Measurements from ENCODE around the gene TOLLIP.
"Not testable (repeated sequence)": the region's sequence is repeated elsewhere in the genome, so short reads cannot be mapped to it uniquely, and the experiment has no call there.

The TOLLIP gene

DNA sequence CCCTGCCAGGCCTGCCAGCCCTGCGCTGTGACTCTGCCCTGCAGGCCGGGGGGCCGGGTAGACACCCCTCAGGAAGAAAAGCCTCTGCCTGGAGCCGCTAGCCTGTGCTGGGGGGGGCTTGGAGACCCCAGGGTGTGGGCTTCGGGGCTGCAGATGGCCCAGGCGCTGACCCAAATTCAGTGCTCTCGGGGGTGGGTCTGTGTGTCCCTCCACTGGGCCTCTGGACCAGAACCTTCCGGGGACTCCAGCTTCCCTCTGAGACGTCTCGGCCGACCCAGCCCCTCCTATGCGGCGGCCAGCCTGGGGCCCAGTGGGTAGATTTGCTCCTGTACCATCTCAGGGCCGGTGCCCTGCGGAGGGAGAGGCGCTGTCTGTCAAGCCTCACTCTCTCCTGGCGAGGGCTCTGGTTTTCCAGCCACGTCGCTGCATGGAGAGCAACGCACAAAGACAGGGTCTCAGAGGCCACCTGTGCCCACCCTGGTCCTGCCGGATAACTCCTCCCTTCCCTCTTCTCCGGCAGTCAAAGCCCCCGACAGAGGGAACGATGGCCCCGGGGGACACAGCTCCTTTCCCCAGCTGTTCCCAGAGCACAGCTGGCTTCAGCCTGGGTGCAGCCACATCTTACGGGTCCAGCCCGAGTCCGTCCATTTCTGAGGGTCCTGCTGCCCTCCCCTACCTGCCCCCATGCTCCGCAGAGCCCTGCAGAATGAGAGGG, 40.1 kb upstream of the TOLLIP start:
- Histone ChIP-seq H3K14ac (ENCODE audit: low read length) (peak overlapping the region; percentile 75), H4K91ac (ENCODE audit: low read depth, low read length, poor library complexity) (peak overlapping the region; percentile 72), H3K27me3 (ENCODE audit: control insufficient read depth in 3 of 3, insufficient read depth in 3 of 3, low read depth in 1 of 3, low read length in 3 of 3) (peaks cover 0 to 27% (median 0%) of the 10 kb centered on the region in 3 experiments), H3K18ac (ENCODE audit: low read length) (peak overlapping the region; percentile 93), H2BK15ac (ENCODE audit: low read length) (peak overlapping the region; percentile 100), H3K4me1 (ENCODE audit: control insufficient read depth in 2 of 2, insufficient read depth in 1 of 2, low read depth in 1 of 2, low read length in 2 of 2) (peaks cover 23 to 24% of the 10 kb centered on the region in 2 donors), H3K9me3 (replicated peaks in 1 of 2; ENCODE audit: control insufficient read depth in 2 of 2, insufficient read depth in 1 of 2, low read depth in 1 of 2, low read length in 2 of 2) (no peaks in the 10 kb centered on the region), H3K27ac (replicated peaks; ENCODE audit: low read length) (no peak overlapping the region), H3K9ac (ENCODE audit: low read depth, low read length, poor library complexity) (no peak overlapping the region), H2BK120ac (ENCODE audit: low read depth, low read length) (peak overlapping the region; percentile 98), H3K79me1 (ENCODE audit: low read depth, low read length) (no peaks in the 10 kb centered on the region), H4K8ac (ENCODE audit: low read depth, low read length) (no peak overlapping the region), H2AK5ac (ENCODE audit: low read depth, low read length) (peak overlapping the region; percentile 98), H3K4ac (ENCODE audit: low read length) (no peak overlapping the region), H3K4me3 (ENCODE audit: low read length in 2 of 2) (no peak overlapping the region), H2BK5ac (ENCODE audit: low read length) (peak overlapping the region; percentile 71), H2AFZ (ENCODE audit: low read length) (peak overlapping the region; percentile 78), H2BK12ac (ENCODE audit: low read length) (peak overlapping the region; percentile 99), H3K4me2 (ENCODE audit: insufficient read depth, low read length, poor library complexity, severe bottlenecking) (no peak overlapping the region), H3K36me3 (replicated peaks in 1 of 2; ENCODE audit: control insufficient read depth in 2 of 2, insufficient read depth in 2 of 2, low read length in 2 of 2) (no peaks in the 10 kb centered on the region), H3K23ac (ENCODE audit: low read depth, low read length, poor library complexity) (no peak overlapping the region)
- no peak for DNase-seq (ENCODE audit: low spot score)
- no CpG with 5 or more reads among the region's 29 CpGs for WGBS, 2 donors (ENCODE audit: extremely low coverage in 2 of 2, insufficient read length in 2 of 2, insufficient replicate concordance in 1 of 2)

GRCh38 chr11:1348796-1349326, 39.4 kb upstream of the TOLLIP start:
- WGBS, 2 donors (ENCODE audit: extremely low coverage in 2 of 2, insufficient read length in 2 of 2, insufficient replicate concordance in 1 of 2): no CpG with 5 or more reads among the region's 25 CpGs
- no peak overlapping the region for H3K9ac ChIP-seq (ENCODE audit: low read depth, low read length, poor library complexity)
- H2BK120ac ChIP-seq (ENCODE audit: low read depth, low read length): peak overlapping the region; percentile 98
- peak overlapping the region; percentile 4 for H3K27ac ChIP-seq (replicated peaks; ENCODE audit: low read length)
- H2AK5ac ChIP-seq (ENCODE audit: low read depth, low read length): peak overlapping the region; percentile 98
- no peak overlapping the region for H3K4me2 ChIP-seq (ENCODE audit: insufficient read depth, low read length, poor library complexity, severe bottlenecking)
- H3K79me1 ChIP-seq (ENCODE audit: low read depth, low read length): no peaks in the 10 kb centered on the region
- H2BK5ac ChIP-seq (ENCODE audit: low read length): peak overlapping the region; percentile 71
- DNase-seq (ENCODE audit: low spot score): no peak
- peak overlapping the region; percentile 93 for H3K18ac ChIP-seq (ENCODE audit: low read length)
- no peak overlapping the region for H3K23ac ChIP-seq (ENCODE audit: low read depth, low read length, poor library complexity)
- H3K14ac ChIP-seq (ENCODE audit: low read length): peak overlapping the region; percentile 75
- H2AFZ ChIP-seq (ENCODE audit: low read length): peak overlapping the region; percentile 78
- H3K36me3 ChIP-seq (replicated peaks in 1 of 2; ENCODE audit: control insufficient read depth in 2 of 2, insufficient read depth in 2 of 2, low read length in 2 of 2): no peaks in the 10 kb centered on the region
- H4K91ac ChIP-seq (ENCODE audit: low read depth, low read length, poor library complexity): no peak overlapping the region
- H3K27me3 ChIP-seq (ENCODE audit: control insufficient read depth in 3 of 3, insufficient read depth in 3 of 3, low read depth in 1 of 3, low read length in 3 of 3): peaks cover 0 to 22% (median 0%) of the 10 kb centered on the region in 3 experiments
- H4K8ac ChIP-seq (ENCODE audit: low read depth, low read length): no peak overlapping the region
- peaks cover 23 to 24% of the 10 kb centered on the region in 2 donors for H3K4me1 ChIP-seq (ENCODE audit: control insufficient read depth in 2 of 2, insufficient read depth in 1 of 2, low read depth in 1 of 2, low read length in 2 of 2)
- H2BK12ac ChIP-seq (ENCODE audit: low read length): peak overlapping the region; percentile 75
- no peaks in the 10 kb centered on the region for H3K9me3 ChIP-seq (replicated peaks in 1 of 2; ENCODE audit: control insufficient read depth in 2 of 2, insufficient read depth in 1 of 2, low read depth in 1 of 2, low read length in 2 of 2)
- H2BK15ac ChIP-seq (ENCODE audit: low read length): peak overlapping the region; percentile 100
- no peak overlapping the region for H3K4me3 ChIP-seq (ENCODE audit: low read length in 2 of 2)
- H3K4ac ChIP-seq (ENCODE audit: low read length): no peak overlapping the region

DNA sequence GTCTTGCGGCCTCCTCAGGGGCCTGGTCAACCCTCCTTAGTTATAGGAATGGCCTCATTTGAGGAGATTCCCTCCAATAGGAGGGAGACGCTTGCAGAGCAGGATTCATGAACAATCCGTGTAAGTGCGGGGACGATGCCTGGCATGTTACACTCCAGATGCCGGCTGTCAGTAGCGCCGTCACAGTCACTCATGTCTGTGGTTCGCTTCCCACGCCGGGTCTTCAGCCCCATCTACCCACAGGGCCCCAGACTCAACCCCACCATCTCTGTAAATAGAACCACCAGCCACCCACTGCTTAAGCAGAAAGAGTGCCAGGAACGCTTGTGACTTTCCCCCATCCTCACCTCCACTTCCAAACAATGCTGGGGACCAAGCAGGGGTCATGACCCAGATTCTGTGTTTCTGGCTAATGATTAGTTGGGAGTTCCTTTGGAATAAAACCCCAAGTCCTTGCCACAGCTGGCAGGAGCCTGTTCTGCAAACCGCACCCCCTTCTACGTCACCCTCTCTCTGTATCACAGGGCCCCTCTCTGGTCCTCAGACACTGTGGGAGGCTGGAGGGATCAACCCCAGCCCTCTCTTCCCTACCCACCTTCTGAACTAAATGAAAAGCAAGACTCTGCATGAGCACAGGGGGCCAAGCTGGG, 38.8 kb upstream of the TOLLIP start:
- DNase-seq (ENCODE audit: low spot score): no peak
- no CpG with 5 or more reads among the region's 14 CpGs for WGBS, 2 donors (ENCODE audit: extremely low coverage in 2 of 2, insufficient read length in 2 of 2, insufficient replicate concordance in 1 of 2)
- Histone ChIP-seq H3K36me3 (replicated peaks in 1 of 2; ENCODE audit: control insufficient read depth in 2 of 2, insufficient read depth in 2 of 2, low read length in 2 of 2) (no peaks in the 10 kb centered on the region), H2BK15ac (ENCODE audit: low read length) (peak overlapping the region; percentile 38), H3K27me3 (ENCODE audit: control insufficient read depth in 3 of 3, insufficient read depth in 3 of 3, low read depth in 1 of 3, low read length in 3 of 3) (peaks cover 0 to 20% (median 0%) of the 10 kb centered on the region in 3 experiments), H2BK5ac (ENCODE audit: low read length) (peak overlapping the region; percentile 71), H3K27ac (replicated peaks; ENCODE audit: low read length) (no peak overlapping the region), H3K4me1 (ENCODE audit: control insufficient read depth in 2 of 2, insufficient read depth in 1 of 2, low read depth in 1 of 2, low read length in 2 of 2) (peaks cover 23 to 24% of the 10 kb centered on the region in 2 donors), H2AK5ac (ENCODE audit: low read depth, low read length) (peak overlapping the region; percentile 98), H3K4me3 (ENCODE audit: low read length in 2 of 2) (no peak overlapping the region), H3K4ac (ENCODE audit: low read length) (no peak overlapping the region), H4K8ac (ENCODE audit: low read depth, low read length) (no peak overlapping the region), H4K91ac (ENCODE audit: low read depth, low read length, poor library complexity) (no peak overlapping the region), H3K9me3 (replicated peaks in 1 of 2; ENCODE audit: control insufficient read depth in 2 of 2, insufficient read depth in 1 of 2, low read depth in 1 of 2, low read length in 2 of 2) (no peaks in the 10 kb centered on the region), H3K14ac (ENCODE audit: low read length) (no peak overlapping the region), H3K4me2 (ENCODE audit: insufficient read depth, low read length, poor library complexity, severe bottlenecking) (no peak overlapping the region), H3K18ac (ENCODE audit: low read length) (peak overlapping the region; percentile 93), H2BK12ac (ENCODE audit: low read length) (peak overlapping the region; percentile 43), H3K23ac (ENCODE audit: low read depth, low read length, poor library complexity) (no peak overlapping the region), H2BK120ac (ENCODE audit: low read depth, low read length) (no peak overlapping the region), H3K79me1 (ENCODE audit: low read depth, low read length) (no peaks in the 10 kb centered on the region), H2AFZ (ENCODE audit: low read length) (peak overlapping the region; percentile 78), H3K9ac (ENCODE audit: low read depth, low read length, poor library complexity) (no peak overlapping the region)

- Histone ChIP-seq H3K4me1 (ENCODE audit: control insufficient read depth in 2 of 2, insufficient read depth in 1 of 2, low read depth in 1 of 2, low read length in 2 of 2) (peaks cover 23 to 24% of the 10 kb centered on the region in 2 donors), H3K27me3 (ENCODE audit: control insufficient read depth in 3 of 3, insufficient read depth in 3 of 3, low read depth in 1 of 3, low read length in 3 of 3) (peaks cover 0 to 18% (median 0%) of the 10 kb centered on the region in 3 experiments), H3K18ac (ENCODE audit: low read length) (peak overlapping the region; percentile 90), H2AK5ac (ENCODE audit: low read depth, low read length) (peak overlapping the region; percentile 86)
- not testable (repeated sequence) for DNase-seq (ENCODE audit: low spot score); H2AFZ ChIP-seq (ENCODE audit: low read length); H4K91ac ChIP-seq (ENCODE audit: low read depth, low read length, poor library complexity); H4K8ac ChIP-seq (ENCODE audit: low read depth, low read length); H3K14ac ChIP-seq (ENCODE audit: low read length); H3K4me2 ChIP-seq (ENCODE audit: insufficient read depth, low read length, poor library complexity, severe bottlenecking); H3K9ac ChIP-seq (ENCODE audit: low read depth, low read length, poor library complexity); H2BK12ac ChIP-seq (ENCODE audit: low read length); H2BK5ac ChIP-seq (ENCODE audit: low read length); H2BK120ac ChIP-seq (ENCODE audit: low read depth, low read length); H3K9me3 ChIP-seq (replicated peaks in 1 of 2; ENCODE audit: control insufficient read depth in 2 of 2, insufficient read depth in 1 of 2, low read depth in 1 of 2, low read length in 2 of 2); H3K27ac ChIP-seq (replicated peaks; ENCODE audit: low read length); H3K79me1 ChIP-seq (ENCODE audit: low read depth, low read length); H3K4me3 ChIP-seq (ENCODE audit: low read length in 2 of 2); H2BK15ac ChIP-seq (ENCODE audit: low read length); H3K23ac ChIP-seq (ENCODE audit: low read depth, low read length, poor library complexity); H3K4ac ChIP-seq (ENCODE audit: low read length); H3K36me3 ChIP-seq (replicated peaks in 1 of 2; ENCODE audit: control insufficient read depth in 2 of 2, insufficient read depth in 2 of 2, low read length in 2 of 2)
- no CpG with 5 or more reads among the region's 18 CpGs for WGBS, 2 donors (ENCODE audit: extremely low coverage in 2 of 2, insufficient read length in 2 of 2, insufficient replicate concordance in 1 of 2)
These were observed 38.1 kb upstream of the TOLLIP start for GRCh38 chr11:1347411-1347999.
